ENCODE data around the gene FAM227A. TPM values are rescaled to one million over a fixed set of nuclear protein-coding genes. Genes with fewer than 3 reads are reported as not detected.

Gene FAM227A
- total and polyA plus RNA-seq, 2 of the 13 experiments (the other 11 are each of a cell fraction or from before 2014, with no cell fraction given), result 1.0 to 1.5 TPM

DNA sequence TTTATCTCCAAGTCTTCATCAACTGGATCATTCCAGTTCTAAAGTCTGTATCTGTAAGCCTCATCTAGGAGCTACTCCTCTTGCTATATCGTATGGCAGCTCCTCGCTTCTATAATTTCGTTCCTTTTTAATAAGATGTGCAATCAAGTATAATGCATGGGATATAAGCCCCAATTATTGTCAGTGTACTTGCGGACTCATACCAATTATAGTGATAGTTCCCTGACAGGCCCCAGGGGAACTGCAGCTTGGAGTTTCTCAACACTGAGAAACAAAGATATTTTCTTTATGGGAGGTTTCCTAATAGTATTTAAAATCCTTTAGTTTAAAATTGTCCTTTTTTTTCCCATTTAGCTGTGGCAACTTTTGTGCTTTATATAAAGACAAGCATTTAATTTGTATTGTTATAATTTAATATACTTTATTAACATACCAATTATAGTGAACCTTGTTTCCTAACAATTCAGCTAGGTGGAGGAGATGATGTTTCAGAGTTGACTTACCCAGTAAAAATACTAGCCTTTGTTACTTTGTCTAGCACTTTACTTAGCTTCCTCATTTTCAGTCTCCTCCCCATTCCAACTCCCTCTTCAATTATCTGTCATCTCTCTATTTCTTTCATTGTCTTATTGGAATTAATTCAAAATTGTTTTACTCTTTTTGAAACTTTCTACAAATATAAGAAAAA, 124.8 kb downstream of the FAM227A start (continued):
- TF ChIP-seq ZNF567 (CRISPR knock-in tag; IDR thresholded peaks at IDR 0.05; ENCODE audit: borderline replicate concordance), result no peak
- TF ChIP-seq DMAP1 (CRISPR knock-in tag; IDR thresholded peaks at IDR 0.05), result no peak
- no peak for TF ChIP-seq XRCC5 (optimal IDR thresholded peaks at IDR 0.05; ENCODE audit: low read length)
- TF ChIP-seq, protein P1, sequence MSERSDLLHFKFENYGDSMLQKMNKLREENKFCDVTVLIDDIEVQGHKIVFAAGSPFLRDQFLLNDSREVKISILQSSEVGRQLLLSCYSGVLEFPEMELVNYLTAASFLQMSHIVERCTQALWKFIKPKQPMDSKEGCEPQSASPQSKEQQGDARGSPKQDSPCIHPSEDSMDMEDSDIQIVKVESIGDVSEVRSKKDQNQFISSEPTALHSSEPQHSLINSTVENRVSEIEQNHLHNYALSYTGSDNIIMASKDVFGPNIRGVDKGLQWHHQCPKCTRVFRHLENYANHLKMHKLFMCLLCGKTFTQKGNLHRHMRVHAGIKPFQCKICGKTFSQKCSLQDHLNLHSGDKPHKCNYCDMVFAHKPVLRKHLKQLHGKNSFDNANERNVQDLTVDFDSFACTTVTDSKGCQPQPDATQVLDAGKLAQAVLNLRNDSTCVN (CRISPR knock-in tag; IDR thresholded peaks at IDR 0.05; ENCODE audit: borderline replicate concordance), result no peak
- TF ChIP-seq, protein P2, sequence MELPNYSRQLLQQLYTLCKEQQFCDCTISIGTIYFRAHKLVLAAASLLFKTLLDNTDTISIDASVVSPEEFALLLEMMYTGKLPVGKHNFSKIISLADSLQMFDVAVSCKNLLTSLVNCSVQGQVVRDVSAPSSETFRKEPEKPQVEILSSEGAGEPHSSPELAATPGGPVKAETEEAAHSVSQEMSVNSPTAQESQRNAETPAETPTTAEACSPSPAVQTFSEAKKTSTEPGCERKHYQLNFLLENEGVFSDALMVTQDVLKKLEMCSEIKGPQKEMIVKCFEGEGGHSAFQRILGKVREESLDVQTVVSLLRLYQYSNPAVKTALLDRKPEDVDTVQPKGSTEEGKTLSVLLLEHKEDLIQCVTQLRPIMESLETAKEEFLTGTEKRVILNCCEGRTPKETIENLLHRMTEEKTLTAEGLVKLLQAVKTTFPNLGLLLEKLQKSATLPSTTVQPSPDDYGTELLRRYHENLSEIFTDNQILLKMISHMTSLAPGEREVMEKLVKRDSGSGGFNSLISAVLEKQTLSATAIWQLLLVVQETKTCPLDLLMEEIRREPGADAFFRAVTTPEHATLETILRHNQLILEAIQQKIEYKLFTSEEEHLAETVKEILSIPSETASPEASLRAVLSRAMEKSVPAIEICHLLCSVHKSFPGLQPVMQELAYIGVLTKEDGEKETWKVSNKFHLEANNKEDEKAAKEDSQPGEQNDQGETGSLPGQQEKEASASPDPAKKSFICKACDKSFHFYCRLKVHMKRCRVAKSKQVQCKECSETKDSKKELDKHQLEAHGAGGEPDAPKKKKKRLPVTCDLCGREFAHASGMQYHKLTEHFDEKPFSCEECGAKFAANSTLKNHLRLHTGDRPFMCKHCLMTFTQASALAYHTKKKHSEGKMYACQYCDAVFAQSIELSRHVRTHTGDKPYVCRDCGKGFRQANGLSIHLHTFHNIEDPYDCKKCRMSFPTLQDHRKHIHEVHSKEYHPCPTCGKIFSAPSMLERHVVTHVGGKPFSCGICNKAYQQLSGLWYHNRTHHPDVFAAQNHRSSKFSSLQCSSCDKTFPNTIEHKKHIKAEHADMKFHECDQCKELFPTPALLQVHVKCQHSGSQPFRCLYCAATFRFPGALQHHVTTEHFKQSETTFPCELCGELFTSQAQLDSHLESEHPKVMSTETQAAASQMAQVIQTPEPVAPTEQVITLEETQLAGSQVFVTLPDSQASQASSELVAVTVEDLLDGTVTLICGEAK (IDR thresholded peaks at IDR 0.05), result no peak
- TF ChIP-seq, protein P2 (CRISPR knock-in tag; IDR thresholded peaks at IDR 0.05), result no peak
- TF ChIP-seq ZFP90 (CRISPR knock-in tag; IDR thresholded peaks at IDR 0.05; ENCODE audit: borderline replicate concordance), result no peak

Other genes with a start within 250 kb of the FAM227A start
- not detected in 2 replicates for gene KCNJ4, start 201.2 kb downstream of the FAM227A start, total RNA-seq (2016; rRNA removed; fragmentation: Illumina TruSeq; extraction: Trizol)
- gene KCNJ4, start 201.2 kb downstream of the FAM227A start, polyA plus RNA-seq (2011; rRNA removed), result not detected in 2 replicates
- gene KDELR3, start 188.3 kb downstream of the FAM227A start, total RNA-seq (2016; rRNA removed; fragmentation: Illumina TruSeq; extraction: Trizol), result 18.9 and 24.2 TPM in 2 replicates
- 44.4 and 65.7 TPM in 2 replicates for gene KDELR3, start 188.3 kb downstream of the FAM227A start, polyA plus RNA-seq (2011; rRNA removed)
- 238 and 251 TPM in 2 replicates for gene DDX17, start 150.1 kb downstream of the FAM227A start, total RNA-seq (2016; rRNA removed; fragmentation: Illumina TruSeq; extraction: Trizol)
- gene DDX17, start 150.1 kb downstream of the FAM227A start, polyA plus RNA-seq (2011; rRNA removed), result 344 and 362 TPM in 2 replicates
- gene DMC1, start 86.2 kb downstream of the FAM227A start, total RNA-seq (2016; rRNA removed; fragmentation: Illumina TruSeq; extraction: Trizol), result 0.28 and 0.82 TPM in 2 replicates
- gene DMC1, start 86.2 kb downstream of the FAM227A start, polyA plus RNA-seq (2011; rRNA removed), result not detected in 2 replicates
- 19.7 and 28.8 TPM in 2 replicates for gene CBY1, start 246 bp upstream of the FAM227A start, total RNA-seq (2016; rRNA removed; fragmentation: Illumina TruSeq; extraction: Trizol)
- 18.1 and 20.3 TPM in 2 replicates for gene CBY1, start 246 bp upstream of the FAM227A start, polyA plus RNA-seq (2011; rRNA removed)
- gene TOMM22, start 25.6 kb upstream of the FAM227A start, total RNA-seq (2016; rRNA removed; fragmentation: Illumina TruSeq; extraction: Trizol), result 118 and 143 TPM in 2 replicates
- gene TOMM22, start 25.6 kb upstream of the FAM227A start, polyA plus RNA-seq (2011; rRNA removed), result 37.3 and 46.9 TPM in 2 replicates
- gene JOSD1, start 44.6 kb upstream of the FAM227A start, total RNA-seq (2016; rRNA removed; fragmentation: Illumina TruSeq; extraction: Trizol), result 30.6 and 31.7 TPM in 2 replicates
- 38.4 and 44.5 TPM in 2 replicates for gene JOSD1, start 44.6 kb upstream of the FAM227A start, polyA plus RNA-seq (2011; rRNA removed)
- gene GTPBP1, start 49.6 kb upstream of the FAM227A start, total RNA-seq (2016; rRNA removed; fragmentation: Illumina TruSeq; extraction: Trizol), result 22.3 and 24.6 TPM in 2 replicates
- gene GTPBP1, start 49.6 kb upstream of the FAM227A start, polyA plus RNA-seq (2011; rRNA removed), result 27.0 and 34.6 TPM in 2 replicates
- 18.2 and 45.6 TPM in 2 replicates for gene SUN2, start 99.6 kb upstream of the FAM227A start, total RNA-seq (2016; rRNA removed; fragmentation: Illumina TruSeq; extraction: Trizol)
- gene SUN2, start 99.6 kb upstream of the FAM227A start, polyA plus RNA-seq (2011; rRNA removed), result 56.6 and 94.4 TPM in 2 replicates
- 8.0 and 8.8 TPM in 2 replicates for gene DNAL4, start 137.8 kb upstream of the FAM227A start, total RNA-seq (2016; rRNA removed; fragmentation: Illumina TruSeq; extraction: Trizol)
- gene DNAL4, start 137.8 kb upstream of the FAM227A start, polyA plus RNA-seq (2011; rRNA removed), result 9.0 and 10.7 TPM in 2 replicates
- gene NPTXR, start 187.6 kb upstream of the FAM227A start, total RNA-seq (2016; rRNA removed; fragmentation: Illumina TruSeq; extraction: Trizol), result 2.5 and 2.6 TPM in 2 replicates
- gene NPTXR, start 187.6 kb upstream of the FAM227A start, polyA plus RNA-seq (2011; rRNA removed), result 4.8 and 6.7 TPM in 2 replicates
- 4.7 and 6.5 TPM in 2 replicates for gene CBX6, start 215.8 kb upstream of the FAM227A start, total RNA-seq (2016; rRNA removed; fragmentation: Illumina TruSeq; extraction: Trizol)
- 1.7 and 2.6 TPM in 2 replicates for gene CBX6, start 215.8 kb upstream of the FAM227A start, polyA plus RNA-seq (2011; rRNA removed)

All from HepG2 (cell line).